ENCODE results near the gene DSC3.

- TF ChIP-seq CTCF (IDR thresholded peaks at IDR 0.05): no peak
- no peak for TF ChIP-seq POLR2A (IDR thresholded peaks at IDR 0.05)
These were observed 60.1 kb downstream of the DSC3 start for GRCh38 chr18:30982285-30982992.

Data from ovary (tissue), 3 donors.